Stimulated activated CD4-positive, alpha-beta T cell treated with anti-CD3 and anti-CD28 coated beads, TNF-alpha, amount 100 ng/mL, for 48 hours (primary cell): ENCODE measurements around the gene LHX3.
"Not testable (repeated sequence)": the region's sequence is repeated elsewhere in the genome, so short reads cannot be mapped to it uniquely, and the experiment has no call there.

Experiments
- DNase-seq, 3 donors: peaks; one replicate each; pipeline ENCODE4 v3.0.0-alpha.2; 2020; ENCODE audit warnings: low read depth in 3 of 3

LHX3 gene

GRCh38 chr9:136242248-136242647, 37.3 kb upstream of the LHX3 start:
- no peak for DNase-seq

GRCh38 chr9:136241542-136241941, 36.6 kb upstream of the LHX3 start:
- DNase-seq, result no peak

- DNase-seq, result no peak
Observed at GRCh38 chr9:136240941-136241340, 36.0 kb upstream of the LHX3 start.

- DNase-seq, result no peak
Observed at GRCh38 chr9:136239983-136240330, 35.0 kb upstream of the LHX3 start.

GRCh38 chr9:136239135-136239982, 34.4 kb upstream of the LHX3 start:
- DNase-seq, result no peak

- DNase-seq, result no peak
Observed at GRCh38 chr9:136238342-136238732, 33.4 kb upstream of the LHX3 start.

GRCh38 chr9:136237486-136238341, 32.8 kb upstream of the LHX3 start:
- DNase-seq, result no peak

- DNase-seq, result not testable (repeated sequence)
Observed at GRCh38 chr9:136236471-136237410, 31.8 kb upstream of the LHX3 start.

- no peak for DNase-seq
Observed at GRCh38 chr9:136235709-136236455, 31.0 kb upstream of the LHX3 start.

- no peak for DNase-seq
Observed at GRCh38 chr9:136235171-136235570, 30.2 kb upstream of the LHX3 start.

GRCh38 chr9:136234597-136234996, 29.7 kb upstream of the LHX3 start:
- DNase-seq, result no peak

- DNase-seq, result no peak
Observed at GRCh38 chr9:136233868-136234267, 28.9 kb upstream of the LHX3 start.

GRCh38 chr9:136233411-136233810, 28.5 kb upstream of the LHX3 start:
- DNase-seq, result no peak

GRCh38 chr9:136232969-136233368, 28.0 kb upstream of the LHX3 start:
- no peak for DNase-seq

- no peak for DNase-seq
Observed at GRCh38 chr9:136231478-136232297, 26.8 kb upstream of the LHX3 start.

GRCh38 chr9:136230773-136231172, 25.8 kb upstream of the LHX3 start:
- DNase-seq, result no peak

- no peak for DNase-seq
Observed at GRCh38 chr9:136230365-136230764, 25.4 kb upstream of the LHX3 start.

- no peak for DNase-seq
Observed at GRCh38 chr9:136229096-136230065, 24.5 kb upstream of the LHX3 start.
